NOMO-1 treated with dmso at 0.1 percent for 144 hours (cell line): ENCODE results near the gene PSTK.
A peak's percentile ranks its signal among the peaks of the same experiment; 100 is the strongest.

Experiments
- DNase-seq: peaks from one replicate; lab custom pipeline; 2025; ENCODE audit not compliant: unreplicated experiment; lab: John Stamatoyannopoulos, UW

Gene PSTK, protein sequence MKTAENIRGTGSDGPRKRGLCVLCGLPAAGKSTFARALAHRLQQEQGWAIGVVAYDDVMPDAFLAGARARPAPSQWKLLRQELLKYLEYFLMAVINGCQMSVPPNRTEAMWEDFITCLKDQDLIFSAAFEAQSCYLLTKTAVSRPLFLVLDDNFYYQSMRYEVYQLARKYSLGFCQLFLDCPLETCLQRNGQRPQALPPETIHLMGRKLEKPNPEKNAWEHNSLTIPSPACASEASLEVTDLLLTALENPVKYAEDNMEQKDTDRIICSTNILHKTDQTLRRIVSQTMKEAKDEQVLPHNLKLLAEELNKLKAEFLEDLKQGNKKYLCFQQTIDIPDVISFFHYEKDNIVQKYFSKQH

DNA sequence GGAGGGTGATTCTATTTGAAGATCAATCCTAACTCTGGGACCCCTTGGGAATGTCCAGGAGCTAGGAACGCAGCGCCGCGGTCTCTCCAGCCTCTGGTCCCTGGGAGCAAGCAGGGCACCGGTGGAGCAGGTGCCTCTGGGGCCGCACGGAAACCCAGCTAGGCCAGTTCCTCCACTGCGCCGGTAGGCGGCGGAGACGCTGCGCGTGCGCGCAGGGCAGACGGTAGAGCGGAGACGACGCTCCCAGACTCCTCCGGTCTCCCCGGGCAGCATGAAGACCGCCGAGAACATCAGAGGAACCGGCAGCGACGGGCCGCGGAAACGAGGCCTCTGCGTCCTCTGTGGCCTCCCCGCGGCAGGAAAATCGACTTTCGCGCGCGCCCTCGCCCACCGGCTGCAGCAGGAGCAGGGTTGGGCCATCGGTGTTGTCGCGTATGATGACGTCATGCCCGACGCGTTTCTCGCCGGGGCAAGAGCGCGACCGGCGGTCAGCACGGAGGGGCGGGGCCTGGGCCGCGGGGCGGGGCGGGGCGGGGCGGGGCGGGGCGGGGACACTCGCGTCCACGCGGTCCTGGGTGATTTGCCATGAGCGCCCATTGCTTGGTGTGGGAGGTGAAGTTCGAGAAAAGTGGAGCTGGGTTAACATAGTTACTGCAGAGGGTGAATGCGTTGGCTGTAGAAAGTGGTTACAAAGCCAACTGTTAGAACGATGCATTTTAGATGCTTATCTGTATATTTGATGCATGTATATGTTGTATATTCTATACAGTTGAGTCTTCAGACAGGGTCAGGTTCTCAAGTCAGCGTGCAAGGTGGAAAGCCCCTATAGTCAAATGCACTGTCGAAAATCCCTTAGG, at the start of gene PSTK:
Gene PSTK (plus strand): TSS at position 193 of the 857 bp plus-strand sequence. CDS start 79 bp downstream, at position 272.
- peak; percentile 85 for DNase-seq

DNA sequence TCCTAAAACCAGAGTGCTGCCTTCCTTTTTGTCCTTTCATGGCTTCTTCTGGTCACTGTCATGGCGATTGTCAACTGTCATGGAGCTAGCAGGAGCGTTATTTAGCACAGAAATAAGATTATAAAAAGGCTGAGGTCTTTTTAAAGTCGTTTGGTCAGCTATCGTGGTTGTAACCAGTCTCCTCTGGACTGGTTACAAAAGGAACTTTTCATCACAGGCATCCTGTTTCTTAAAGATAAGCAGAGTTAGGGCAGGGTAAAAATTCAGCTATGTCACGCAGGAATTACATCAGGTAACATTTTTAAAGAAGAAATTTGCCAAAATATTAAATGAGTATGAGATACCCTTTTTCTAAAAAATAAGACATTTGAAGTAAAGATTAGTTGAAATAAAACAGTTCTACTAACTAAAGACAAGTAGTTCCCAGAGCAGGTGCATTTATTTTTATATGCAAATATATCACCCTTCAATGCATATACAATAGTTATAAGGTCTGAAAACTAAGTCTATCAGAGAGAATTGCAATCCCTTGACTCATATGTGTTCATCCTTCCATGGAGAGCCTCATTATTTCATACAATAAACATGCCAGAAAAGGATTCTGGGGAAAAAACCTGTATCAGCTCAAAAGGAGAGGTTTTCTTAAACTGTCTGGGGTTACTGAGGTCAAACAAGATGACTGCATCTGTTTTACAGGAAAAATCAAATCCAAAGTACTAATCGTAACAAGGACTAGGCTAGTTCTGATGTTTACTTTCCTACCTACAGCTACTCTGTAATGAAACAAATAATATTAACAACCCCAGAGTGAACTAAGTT, 48.9 kb upstream of the PSTK start:
- no peak for DNase-seq

DNA sequence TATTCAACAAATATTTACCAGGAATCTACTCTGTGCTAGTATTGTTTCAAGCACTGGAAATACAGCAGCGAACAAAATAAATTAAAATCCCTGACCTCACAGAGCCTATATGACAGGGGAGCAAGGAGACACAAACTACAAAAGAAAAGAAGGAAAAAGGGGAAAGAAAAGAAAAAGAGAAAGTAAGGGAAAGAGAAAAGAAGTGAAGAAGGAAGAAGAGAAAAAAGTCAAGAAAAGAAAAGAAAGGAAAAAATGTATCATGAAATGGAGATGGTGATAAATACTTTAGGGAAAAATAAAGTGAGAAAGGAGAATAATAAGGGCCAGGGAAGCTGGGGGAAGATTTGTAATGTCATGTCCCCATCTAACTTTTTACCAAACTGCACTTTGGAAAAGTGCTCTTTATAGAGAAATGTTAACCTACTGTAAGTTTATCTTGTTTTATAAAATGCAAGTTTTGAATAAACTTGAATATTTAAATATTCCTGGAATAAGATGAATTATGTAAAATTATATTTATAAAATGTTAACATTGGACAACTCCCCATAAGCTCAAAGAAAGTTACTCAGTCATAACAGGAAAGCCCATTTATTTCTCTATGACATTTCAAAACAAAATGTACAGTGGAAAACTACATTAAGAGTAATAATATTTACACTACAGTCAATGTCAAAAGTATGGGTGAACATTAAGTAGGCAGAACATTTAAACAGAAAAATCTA, 40.9 kb upstream of the PSTK start:
- DNase-seq, result no peak

DNA sequence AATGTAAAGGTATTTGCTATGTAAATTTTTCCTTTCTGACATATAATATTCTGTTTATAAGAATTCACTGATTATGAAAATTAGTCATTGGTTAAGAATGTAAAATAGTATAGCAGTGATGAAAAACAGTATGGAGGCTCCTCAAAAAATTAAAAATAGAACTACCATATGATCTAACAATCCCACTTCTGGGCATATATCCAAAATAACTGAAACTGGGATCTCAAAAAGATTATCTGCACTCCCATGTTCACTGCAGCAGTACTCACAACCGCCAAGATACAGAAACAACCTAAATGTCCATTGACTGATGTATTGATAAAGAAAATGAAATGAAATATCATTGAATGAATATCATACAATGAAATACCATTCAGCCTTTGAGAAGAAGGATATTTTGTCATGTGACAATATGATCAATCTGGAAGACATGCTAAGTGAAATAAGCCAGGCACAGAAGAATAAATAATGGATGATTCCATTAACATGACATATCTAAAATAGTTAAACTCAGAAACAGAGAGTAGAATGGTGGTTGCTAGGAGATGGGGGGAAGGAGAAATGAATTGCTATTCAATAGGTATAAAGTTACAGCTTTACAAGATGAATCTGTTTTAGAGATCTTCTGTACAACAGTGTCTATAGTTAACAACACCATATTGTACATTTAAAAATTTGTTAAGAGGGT, 40.2 kb upstream of the PSTK start:
- DNase-seq, result no peak

DNA sequence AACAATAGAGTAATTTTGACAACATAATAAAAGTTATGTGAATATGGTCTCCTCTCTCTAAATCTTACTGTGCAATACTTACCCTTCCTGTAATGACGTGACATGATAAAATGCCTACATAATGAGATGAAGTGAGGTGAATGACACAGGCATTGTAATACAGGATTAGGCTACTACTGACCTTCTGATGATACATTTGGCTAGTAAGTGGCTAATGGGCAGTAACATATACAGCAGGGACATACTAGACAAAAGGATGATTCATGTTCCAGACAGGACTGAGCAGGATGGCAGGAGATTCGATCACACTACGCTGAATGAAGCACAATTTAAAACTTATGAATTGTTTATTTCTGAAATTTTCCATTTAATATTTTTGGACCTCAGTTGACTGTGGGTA, 30.9 kb upstream of the PSTK start:
- no peak for DNase-seq

DNA sequence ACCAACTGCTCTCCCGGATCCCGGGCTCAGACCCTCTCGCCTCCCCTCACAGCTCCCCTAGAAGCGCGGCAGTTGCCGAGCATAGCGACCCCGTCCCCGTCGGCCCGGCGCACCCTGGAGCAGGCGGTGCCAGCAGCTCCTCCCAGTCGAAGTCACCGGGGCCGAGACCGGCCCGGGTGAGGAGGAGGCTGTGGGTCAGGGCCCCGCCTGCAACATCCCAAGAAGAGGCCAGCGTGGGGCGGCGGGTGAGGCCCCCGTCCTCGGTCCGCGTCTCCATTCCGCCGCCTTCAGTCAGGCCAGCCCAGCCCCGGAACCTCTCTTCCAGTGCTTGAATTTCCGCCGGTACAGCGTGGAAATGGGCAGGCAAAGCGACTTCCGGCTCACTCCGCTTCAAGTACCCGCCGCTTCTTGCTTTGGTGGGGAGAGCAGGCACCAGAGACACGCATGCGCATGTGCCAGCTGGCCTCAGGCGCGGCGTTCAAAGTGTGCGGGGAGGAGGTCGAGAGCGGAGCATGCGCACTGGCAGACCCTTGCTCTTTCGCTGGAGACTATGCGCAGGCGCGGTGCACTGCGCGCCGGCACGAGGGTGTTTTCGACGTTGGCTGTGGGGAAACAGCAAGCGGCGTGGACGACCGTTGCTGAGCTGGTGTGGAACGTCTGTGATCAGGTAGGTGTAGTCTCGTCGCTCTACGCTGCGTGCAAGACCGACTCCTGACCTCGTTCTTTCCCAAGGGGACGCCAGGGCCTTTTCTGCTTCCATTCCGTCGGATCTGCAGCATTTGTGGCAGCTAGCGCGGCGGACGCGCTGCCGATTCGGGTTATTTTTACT, 26.1 kb upstream of the PSTK start, which contains the start of gene C10orf88:
Gene C10orf88 (minus strand): TSS at position 326 of the 829 bp plus-strand sequence. CDS start 49 bp downstream, at position 277.
- DNase-seq, result peak; percentile 99

DNA sequence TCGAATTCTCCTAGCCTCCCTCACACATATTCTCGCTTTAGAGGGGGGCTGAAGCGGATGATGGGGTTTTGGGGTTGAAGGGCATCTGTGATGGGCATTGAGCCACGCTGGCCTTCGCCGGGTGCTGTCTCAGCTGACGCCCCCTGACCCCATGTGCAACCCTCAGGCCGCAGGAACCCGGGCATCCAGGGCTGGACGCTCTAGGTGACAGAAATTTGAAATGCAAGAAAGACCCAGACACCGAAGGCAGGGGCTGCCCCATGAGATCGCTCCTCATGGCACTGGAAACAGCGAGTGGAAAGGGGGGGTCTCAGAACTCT, 25.5 kb upstream of the PSTK start:
- DNase-seq, result no peak

DNA sequence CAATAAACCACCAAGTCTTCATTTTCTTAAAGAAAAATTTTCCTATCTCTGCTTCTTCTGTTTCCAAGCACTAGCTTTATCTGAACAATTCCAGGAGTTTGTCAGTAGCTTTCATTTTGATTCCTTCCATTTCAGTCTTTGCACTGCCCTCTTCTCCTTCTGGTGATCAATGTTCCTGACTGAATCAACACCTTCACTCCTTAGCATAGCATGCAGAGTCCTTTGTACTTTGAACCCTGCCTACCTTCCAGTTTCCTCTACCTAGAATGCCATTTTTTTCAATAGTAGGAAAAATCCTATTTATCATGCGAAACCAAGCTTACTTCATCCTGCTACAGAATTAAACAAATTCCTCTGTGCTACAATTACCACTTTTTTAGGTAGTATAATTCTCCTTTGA, 24.3 kb upstream of the PSTK start:
- no peak for DNase-seq

DNA sequence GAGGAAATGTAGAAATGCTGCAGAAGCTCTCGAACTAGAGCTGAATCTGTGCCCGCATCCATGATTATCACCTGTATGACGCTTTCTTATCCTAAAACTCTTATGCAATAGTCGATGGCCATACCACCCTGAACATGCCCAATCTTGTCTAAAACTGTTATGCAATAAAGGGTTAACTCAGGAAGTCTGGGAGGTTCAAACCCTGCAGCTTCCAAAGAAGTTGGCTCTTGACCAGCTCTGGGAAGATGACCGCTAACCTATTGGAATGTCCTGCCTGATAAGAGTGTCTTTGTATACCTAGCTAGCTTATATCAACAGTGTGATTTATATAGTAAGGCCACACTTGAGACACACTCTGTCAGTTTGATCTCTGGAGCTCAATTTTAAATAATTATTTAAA, 22.7 kb upstream of the PSTK start:
- DNase-seq, result no peak

DNA sequence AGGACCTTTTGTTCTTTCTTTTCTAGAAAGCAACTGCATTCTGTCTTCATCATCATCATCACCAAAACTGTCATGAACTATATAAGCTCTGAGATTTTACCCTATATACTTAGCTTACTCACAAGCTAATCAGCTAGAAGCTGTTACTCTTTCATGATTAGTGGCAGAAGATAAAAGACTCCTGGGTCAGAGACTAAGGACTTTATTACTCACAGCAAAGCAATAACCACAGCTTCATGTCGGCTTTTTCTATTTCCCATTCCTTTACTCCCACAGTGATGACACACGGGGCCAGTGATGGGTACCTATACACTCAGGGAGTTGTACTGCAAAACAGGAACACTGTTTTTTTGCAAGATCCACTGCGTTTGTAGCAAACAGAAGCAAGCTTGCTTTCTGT, 17.8 kb upstream of the PSTK start:
- no peak for DNase-seq

DNA sequence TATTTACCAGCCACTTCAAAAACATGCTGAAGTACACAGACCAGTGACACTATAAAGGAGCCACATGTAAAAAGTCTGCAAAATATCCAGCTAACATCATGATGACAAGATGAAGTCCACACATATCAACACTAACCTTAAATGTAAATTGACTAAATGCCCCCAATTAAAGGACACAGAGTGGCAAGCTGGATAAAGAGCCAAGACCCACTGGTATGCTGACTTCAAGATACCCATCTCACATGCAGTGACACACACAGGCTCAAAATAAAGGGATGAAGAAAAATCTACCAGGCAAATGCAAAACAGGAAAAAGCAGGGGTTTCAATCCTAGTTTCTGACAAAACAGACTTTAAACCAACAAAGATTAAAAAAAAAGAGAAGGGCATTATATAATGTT, 13.3 kb upstream of the PSTK start:
- no peak for DNase-seq

DNA sequence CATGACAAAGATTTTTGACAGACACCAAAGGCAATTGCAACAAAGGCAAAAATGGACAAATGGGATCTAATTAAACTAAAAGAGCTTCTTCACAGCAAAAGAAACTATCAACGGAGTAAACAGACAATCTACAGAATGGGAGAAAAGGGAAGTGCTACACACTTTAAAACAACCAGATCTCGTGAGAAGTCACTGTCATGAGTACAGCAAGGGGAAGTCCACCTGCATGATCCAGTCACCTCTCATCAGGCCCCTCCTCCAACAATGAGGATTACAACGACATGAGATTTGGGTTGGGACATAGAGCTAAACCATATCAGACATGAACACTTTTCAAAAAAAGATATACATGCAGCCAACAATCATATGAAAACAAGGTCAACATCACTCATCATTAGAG, 11.5 kb upstream of the PSTK start:
- DNase-seq, result no peak

DNA sequence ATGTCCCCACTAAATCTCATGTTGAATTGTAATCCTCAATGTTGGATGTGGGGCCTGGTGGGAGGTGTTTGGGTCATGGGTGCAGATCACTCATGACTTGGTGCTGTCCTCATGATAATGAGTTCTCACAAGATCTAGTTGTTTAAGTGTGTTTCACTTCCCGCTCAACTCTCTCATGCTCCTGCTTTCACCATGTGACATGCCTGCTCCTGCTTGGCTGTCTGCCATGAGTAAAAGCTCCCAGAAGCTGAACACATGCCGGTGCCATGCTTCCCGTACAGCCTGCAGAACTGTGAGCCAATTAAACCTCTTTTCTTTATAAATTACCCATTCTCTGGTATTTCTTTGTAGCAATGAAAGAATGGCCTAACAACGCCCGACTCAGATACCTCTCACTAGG, 6.2 kb upstream of the PSTK start:
- DNase-seq, result no peak

DNA sequence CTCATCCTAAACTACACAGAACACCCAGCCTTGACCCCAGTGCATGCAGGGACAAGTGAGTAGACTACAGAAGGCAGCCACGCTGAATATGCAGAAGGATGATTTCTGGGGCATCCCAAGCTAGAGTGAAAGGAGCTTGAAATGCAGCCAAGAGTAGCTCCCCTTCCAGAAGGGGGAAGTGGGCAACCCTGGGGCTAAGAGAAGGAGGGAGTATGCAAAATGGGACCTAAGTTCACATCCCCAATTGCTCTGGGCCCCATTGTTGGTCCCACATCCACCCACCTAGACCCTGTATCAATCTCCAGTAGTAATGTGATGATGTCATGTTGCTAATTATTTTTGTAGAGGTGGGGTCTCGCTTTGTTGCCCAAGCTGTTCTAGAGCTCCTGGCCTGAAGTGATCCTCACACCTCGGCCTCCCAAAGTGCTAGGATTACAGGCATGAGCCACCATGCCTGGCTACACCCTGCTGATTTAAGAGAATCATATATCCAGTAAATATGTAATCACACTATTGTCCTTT, 5.6 kb upstream of the PSTK start:
- DNase-seq, result no peak

DNA sequence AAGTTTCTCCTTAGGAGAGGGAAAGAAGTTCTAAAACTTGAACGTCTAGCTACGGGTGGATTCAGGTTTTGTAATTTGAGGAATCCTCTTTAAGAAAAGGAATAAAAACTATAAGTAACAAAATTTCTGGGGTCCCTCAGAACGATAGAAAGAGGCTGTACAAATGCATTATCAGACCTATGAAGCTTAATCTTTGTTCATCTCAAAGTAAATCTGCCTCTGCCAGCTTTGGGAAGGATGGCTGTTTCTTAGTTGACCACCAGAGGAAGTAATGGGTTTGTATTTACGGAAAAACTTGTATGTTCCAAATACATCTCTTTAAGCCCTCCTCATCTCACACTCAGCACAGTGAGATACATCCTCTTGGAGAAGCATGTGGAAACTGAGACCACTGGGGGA, 864 bp downstream of the PSTK start:
- peak; percentile 34 for DNase-seq

DNA sequence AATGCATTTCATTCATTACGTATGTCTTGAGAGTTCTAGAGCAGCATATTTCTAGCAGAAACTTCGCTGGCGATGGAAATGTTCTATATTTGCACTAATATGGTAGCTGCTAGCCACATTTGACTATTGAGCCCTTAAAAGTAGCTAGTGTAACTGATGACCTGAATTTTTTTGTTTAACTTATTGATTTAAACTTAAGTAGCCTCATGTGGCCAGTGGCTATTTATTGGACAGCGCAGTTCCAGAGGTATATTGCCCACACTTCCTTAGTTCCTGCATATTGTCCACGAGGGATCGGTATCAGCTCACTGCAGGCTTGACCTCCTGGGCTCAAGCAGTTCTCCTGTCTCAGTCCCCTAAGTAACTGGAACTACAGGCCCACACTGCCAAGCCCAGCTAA, 3.7 kb downstream of the PSTK start:
- no peak for DNase-seq

DNA sequence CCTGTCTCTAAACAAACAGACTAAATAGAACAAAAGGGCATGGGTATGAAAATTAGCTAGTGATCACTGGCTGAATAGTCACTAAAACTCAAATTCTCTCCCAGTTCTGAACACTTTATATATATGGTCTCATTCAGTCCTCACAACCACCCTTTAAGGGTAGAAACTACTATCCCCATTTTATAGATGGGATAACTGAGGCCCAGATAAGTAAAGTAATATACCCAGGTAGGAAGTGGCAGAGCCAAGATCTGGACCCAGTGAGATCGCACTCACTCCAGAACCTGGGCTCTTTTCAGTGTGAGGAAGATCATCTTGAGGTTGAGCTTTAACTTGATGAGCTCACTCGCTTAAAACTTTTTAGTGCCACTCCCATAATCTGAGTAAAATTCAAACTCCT, 4.5 kb downstream of the PSTK start:
- no peak for DNase-seq

DNA sequence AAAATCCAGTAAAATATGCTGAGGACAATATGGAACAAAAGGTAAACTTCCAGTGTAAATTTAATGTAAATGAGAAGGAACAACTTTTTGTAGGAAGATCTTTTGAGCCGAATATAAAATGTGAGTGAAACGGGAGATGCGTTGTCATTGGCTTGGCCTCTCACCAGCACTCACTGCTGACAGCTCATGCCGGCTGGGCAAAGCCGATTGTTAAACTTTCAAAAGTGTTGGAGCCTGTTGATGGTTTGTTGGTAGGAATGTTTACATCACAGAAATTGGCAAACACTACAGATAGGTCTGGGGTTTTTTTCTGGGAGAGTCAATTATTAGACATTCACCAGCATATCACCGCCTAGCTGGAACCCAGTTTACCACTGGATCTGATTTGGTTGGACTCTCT, 6.1 kb downstream of the PSTK start:
- no peak for DNase-seq

DNA sequence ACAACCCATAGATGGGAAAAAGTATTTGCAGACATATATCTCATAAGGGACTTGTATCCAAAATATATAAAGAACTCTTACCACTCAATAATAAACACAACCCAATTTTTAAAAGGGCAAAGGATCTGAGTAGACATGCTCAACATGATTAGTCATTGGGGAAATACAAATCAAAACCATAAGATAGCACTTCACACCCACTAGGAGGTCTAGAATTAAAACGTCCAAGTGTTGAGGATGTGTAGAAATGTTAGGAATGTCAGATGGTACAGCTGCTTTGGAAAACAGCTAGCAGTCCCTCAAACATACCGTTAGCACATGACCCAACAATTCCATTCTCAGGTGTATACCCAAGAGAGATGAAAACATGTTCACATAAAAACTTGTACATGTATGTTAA, 8.3 kb downstream of the PSTK start:
- DNase-seq, result no peak
